Measurements from ENCODE around the gene PCSK5. TPM values are rescaled to one million over a fixed set of nuclear protein-coding genes. Genes with fewer than 3 reads are reported as not detected.

Gene PCSK5
- total RNA-seq, 2 experiments from 2014 or later: 14.4 to 15.2 TPM

DNA sequence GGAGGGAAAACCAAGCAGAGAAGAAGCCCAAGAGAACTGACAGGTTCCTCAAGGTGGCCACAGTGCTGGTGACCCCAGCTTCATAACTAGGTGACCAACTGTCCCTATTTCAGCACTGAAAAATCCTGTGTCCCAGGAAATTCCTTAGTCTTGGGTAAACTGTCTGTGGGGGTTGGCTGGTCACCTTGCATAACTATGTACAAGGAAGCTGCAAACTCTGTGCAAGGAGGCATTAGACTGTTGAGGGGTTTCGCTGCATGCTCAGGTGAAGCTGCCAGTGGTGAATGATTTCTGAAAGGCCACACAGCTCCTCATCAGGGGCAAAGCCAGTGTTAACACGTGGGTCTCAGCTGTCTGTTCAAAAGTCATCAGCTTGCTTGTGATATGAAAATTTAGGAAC lies 36.9 kb downstream of the PCSK5 start:
- Histone ChIP-seq H3K36me3 (ENCODE audit: insufficient read depth, low read length) (no peaks in the 10 kb centered on the region), H3K27me3 (ENCODE audit: control insufficient read depth in 1 of 2, insufficient read depth in 2 of 2, low read length in 2 of 2) (no peaks in the 10 kb centered on the region), H3K4me3 (ENCODE audit: low read length) (no peak overlapping the region), H3K27ac (ENCODE audit: low read depth in 1 of 2, low read length in 2 of 2) (no peak overlapping the region), H3K4me1 (ENCODE audit: insufficient read depth, low read length) (no peaks in the 10 kb centered on the region), H3K9me3 (ENCODE audit: control insufficient read depth in 1 of 2, insufficient read depth in 1 of 2, low read length in 2 of 2) (no peaks in the 10 kb centered on the region)
- peaks cover 15% of the 10 kb centered on the region for H3K36me3 Mint-ChIP-seq (ENCODE audit: low read depth)
- H3K9me3 Mint-ChIP-seq: no peaks in the 10 kb centered on the region
- peaks cover 49% of the 10 kb centered on the region for H3K4me1 Mint-ChIP-seq (ENCODE audit: low read depth)
- no peak for DNase-seq
- ChIA-PET CTCF (interaction anchor here (0.6 kb wide), 1 partner anchor 47 kb away, joined by 3 read pairs; no protein-coding TSS in a partner anchor), POLR2A (no interaction called here)
- no peaks in the 10 kb centered on the region for H3K27me3 Mint-ChIP-seq
- intact Hi-C loops (cut with DNase I, micrococcal nuclease): no loop called here
- TF ChIP-seq, protein P1, sequence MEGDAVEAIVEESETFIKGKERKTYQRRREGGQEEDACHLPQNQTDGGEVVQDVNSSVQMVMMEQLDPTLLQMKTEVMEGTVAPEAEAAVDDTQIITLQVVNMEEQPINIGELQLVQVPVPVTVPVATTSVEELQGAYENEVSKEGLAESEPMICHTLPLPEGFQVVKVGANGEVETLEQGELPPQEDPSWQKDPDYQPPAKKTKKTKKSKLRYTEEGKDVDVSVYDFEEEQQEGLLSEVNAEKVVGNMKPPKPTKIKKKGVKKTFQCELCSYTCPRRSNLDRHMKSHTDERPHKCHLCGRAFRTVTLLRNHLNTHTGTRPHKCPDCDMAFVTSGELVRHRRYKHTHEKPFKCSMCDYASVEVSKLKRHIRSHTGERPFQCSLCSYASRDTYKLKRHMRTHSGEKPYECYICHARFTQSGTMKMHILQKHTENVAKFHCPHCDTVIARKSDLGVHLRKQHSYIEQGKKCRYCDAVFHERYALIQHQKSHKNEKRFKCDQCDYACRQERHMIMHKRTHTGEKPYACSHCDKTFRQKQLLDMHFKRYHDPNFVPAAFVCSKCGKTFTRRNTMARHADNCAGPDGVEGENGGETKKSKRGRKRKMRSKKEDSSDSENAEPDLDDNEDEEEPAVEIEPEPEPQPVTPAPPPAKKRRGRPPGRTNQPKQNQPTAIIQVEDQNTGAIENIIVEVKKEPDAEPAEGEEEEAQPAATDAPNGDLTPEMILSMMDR (IDR thresholded peaks at IDR 0.05): no peak
- H3K4me3 Mint-ChIP-seq: no peak overlapping the region
- no peak overlapping the region for H3K27ac Mint-ChIP-seq
- ATAC-seq (ENCODE audit: poor library complexity): no peak

DNA sequence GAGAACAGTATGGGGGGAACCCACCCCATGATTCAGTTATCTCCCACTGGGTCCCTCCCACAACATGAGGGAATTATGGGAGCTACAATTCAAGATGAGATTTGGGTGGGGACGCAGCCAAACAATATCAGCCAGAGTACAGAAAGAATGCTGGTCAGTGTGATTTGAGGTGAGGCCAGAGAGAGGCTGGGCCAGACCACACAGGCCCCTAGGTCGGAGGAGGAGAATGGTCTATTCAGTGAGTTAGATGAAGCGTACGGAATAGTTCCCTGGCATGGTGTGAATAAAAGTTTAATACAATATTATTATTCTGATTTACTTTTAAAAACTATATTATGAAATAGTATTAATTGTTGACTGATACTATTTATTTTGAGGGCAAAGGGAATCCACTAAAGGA lies 39.7 kb downstream of the PCSK5 start:
- Mint-ChIP-seq H3K4me1 (ENCODE audit: low read depth) (peaks cover 29% of the 10 kb centered on the region), H3K4me3 (no peak overlapping the region), H3K36me3 (ENCODE audit: low read depth) (peaks cover 38% of the 10 kb centered on the region), H3K27me3 (no peaks in the 10 kb centered on the region), H3K9me3 (no peaks in the 10 kb centered on the region), H3K27ac (no peak overlapping the region)
- no peak overlapping the region for H3K4me3 ChIP-seq (ENCODE audit: low read length)
- ChIA-PET CTCF (no interaction called here), POLR2A (no interaction called here)
- ATAC-seq (ENCODE audit: poor library complexity) (no peak), DNase-seq (no peak)
- TF ChIP-seq, protein P1 (IDR thresholded peaks at IDR 0.05): no peak
- no peak overlapping the region for H3K27ac ChIP-seq (ENCODE audit: low read depth in 1 of 2, low read length in 2 of 2)
- peaks cover 4% of the 10 kb centered on the region for H3K36me3 ChIP-seq (ENCODE audit: insufficient read depth, low read length)
- intact Hi-C loops (cut with DNase I, micrococcal nuclease): no loop called here
- H3K4me1 ChIP-seq (ENCODE audit: insufficient read depth, low read length): no peaks in the 10 kb centered on the region
- no peaks in the 10 kb centered on the region for H3K27me3 ChIP-seq (ENCODE audit: control insufficient read depth in 1 of 2, insufficient read depth in 2 of 2, low read length in 2 of 2)
- H3K9me3 ChIP-seq (ENCODE audit: control insufficient read depth in 1 of 2, insufficient read depth in 1 of 2, low read length in 2 of 2): no peaks in the 10 kb centered on the region

DNA sequence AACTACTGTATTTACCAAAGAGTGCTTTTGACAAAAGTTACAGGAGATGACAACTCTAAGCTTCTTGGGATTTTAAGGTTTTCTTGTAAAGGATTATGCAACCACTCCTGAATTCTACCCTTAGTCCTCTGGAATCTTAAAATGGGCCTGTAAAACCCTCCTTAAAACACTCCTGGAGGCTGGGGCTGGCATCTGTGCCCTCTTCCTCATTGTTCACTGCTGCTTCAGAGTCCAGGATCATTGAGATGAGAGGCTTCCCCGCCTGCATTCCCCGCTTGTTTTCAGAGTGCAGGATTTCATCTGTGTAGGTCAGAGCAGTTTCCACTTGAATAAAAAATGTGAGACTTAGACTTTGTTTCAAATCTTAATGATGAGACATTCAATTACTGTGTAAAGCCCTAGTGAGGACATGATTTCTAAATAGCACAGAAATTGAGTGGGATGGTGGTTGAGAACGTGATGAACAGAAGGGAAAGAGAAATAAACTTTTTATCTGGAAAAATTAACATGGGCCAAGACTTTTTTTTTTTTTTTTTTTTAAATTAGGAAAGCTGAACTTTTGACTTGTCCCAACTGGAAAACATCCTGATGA lies 40.4 kb downstream of the PCSK5 start:
- ATAC-seq (ENCODE audit: poor library complexity) (no peak), DNase-seq (no peak)
- H3K36me3 ChIP-seq (ENCODE audit: insufficient read depth, low read length): peaks cover 4% of the 10 kb centered on the region
- H3K27me3 Mint-ChIP-seq: no peaks in the 10 kb centered on the region
- H3K27ac Mint-ChIP-seq: no peak overlapping the region
- ChIA-PET POLR2A (no interaction called here), CTCF (interaction anchor here (0.6 kb wide), 1 partner anchor 127 kb away, joined by 3 read pairs; no protein-coding TSS in a partner anchor)
- no peaks in the 10 kb centered on the region for H3K9me3 Mint-ChIP-seq
- no peaks in the 10 kb centered on the region for H3K27me3 ChIP-seq (ENCODE audit: control insufficient read depth in 1 of 2, insufficient read depth in 2 of 2, low read length in 2 of 2)
- H3K9me3 ChIP-seq (ENCODE audit: control insufficient read depth in 1 of 2, insufficient read depth in 1 of 2, low read length in 2 of 2): no peaks in the 10 kb centered on the region
- H3K4me3 ChIP-seq (ENCODE audit: low read length): no peak overlapping the region
- H3K36me3 Mint-ChIP-seq (ENCODE audit: low read depth): peaks cover 44% of the 10 kb centered on the region
- H3K4me3 Mint-ChIP-seq: no peak overlapping the region
- TF ChIP-seq, protein P1 (IDR thresholded peaks at IDR 0.05): no peak
- no peaks in the 10 kb centered on the region for H3K4me1 ChIP-seq (ENCODE audit: insufficient read depth, low read length)
- peaks cover 26% of the 10 kb centered on the region for H3K4me1 Mint-ChIP-seq (ENCODE audit: low read depth)
- intact Hi-C loops (cut with DNase I, micrococcal nuclease): no loop called here
- no peak overlapping the region for H3K27ac ChIP-seq (ENCODE audit: low read depth in 1 of 2, low read length in 2 of 2)

Measured in CD4-positive, alpha-beta T cell (primary cell).